Tongue (tissue), 2 donors: ENCODE data around the gene CHCHD3. TPM values are rescaled to one million over a fixed set of nuclear protein-coding genes. Genes with fewer than 3 reads are reported as not detected.

ENCODE experiments used
- DNase-seq: peaks from one replicate; pipeline ENCODE4 v3.0.0-alpha.2; 2015
- total RNA-seq: library from RNA; depleted of rRNA; stranded (reverse); fragments of >200 nt; gene quantifications from one replicate; pipeline ENCODE4 v1.2.3, GENCODE V29; 2014

Gene CHCHD3
- total RNA-seq, 1 donor from 2014 or later: 123 TPM

- no peak for DNase-seq
Measured at GRCh38 chr7:132769280-132769679, 312.6 kb downstream of the CHCHD3 start.

DNA sequence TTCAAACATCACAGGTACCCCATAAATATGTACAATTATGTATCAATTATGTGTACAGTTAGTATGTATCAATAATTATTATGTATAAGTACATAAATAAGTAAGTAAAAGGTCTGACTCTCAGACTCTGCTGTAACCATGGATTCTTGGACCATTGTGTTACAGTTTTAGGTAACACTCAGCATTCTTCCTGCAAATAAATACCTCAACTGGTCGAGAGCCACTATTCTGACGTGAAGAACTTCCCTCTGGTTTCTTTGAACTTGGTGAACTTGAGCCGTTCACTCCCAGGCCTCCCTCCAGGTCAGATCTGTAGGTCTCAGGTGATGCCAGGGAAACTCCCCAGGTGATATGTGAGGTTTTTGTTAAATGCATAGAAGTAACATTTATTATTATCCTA is 313.8 kb downstream of the CHCHD3 start:
- DNase-seq: no peak

DNA sequence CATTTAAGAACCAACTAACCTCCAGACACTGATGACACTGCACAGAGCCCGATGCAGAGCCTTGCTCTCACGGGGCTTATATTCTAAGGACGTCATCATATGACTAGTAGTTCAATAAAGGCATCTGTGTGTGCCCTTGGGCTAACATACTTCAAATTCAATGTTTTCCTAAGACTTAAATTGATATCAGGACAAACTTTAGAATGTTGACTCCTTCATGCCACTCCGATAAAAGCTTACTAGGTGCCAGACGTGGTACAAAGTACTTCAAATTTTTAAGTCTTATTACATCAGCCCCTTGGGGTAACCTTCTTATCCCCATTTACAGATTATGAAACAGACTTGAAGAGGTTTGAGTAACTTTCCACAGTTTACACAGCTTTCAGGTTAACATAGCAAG is 314.5 kb downstream of the CHCHD3 start:
- no peak for DNase-seq

DNA sequence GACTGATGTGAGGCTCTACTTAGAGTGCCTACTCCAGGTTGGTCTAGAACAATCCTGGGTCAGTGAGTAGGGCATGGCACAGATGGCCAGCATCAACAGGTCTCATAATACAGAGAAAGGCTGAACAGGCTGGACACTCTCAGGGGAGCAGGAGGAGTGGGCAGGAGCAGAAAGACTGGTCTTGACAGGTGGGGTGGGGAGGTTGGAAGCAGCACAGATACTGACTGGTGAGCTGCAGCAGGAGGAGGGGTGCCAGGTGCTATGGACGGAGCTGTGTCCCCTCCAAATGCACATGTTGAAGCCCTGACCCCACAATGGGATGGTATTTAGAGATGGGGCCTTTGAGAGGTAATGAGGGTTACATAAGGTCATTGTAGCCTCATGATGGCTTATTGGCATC is 315.2 kb downstream of the CHCHD3 start:
- no peak for DNase-seq

GRCh38 chr7:132765861-132766260 is 316.0 kb downstream of the CHCHD3 start:
- no peak for DNase-seq

- DNase-seq: no peak
Measured at GRCh38 chr7:132764762-132765161, 317.1 kb downstream of the CHCHD3 start.

DNA sequence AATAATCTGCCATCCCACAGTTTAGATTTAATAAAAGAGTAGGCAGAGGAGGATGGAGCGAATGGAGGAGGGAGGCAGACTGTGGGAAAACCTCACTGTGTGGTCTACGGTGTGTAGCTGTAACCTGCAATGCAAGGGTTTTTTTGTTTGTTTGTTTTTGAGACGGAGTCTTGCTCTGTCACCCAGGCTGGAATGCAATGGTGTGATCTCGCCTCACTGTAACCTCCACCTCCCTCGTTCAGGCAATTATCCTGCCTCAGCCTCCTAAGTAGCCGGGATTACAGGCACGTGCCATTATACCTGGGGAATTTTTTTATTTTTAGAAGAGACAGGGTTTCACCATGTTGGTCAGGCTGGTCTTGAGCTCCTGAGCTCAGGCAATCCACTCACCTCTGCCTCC is 321.0 kb downstream of the CHCHD3 start:
- DNase-seq: no peak

DNA sequence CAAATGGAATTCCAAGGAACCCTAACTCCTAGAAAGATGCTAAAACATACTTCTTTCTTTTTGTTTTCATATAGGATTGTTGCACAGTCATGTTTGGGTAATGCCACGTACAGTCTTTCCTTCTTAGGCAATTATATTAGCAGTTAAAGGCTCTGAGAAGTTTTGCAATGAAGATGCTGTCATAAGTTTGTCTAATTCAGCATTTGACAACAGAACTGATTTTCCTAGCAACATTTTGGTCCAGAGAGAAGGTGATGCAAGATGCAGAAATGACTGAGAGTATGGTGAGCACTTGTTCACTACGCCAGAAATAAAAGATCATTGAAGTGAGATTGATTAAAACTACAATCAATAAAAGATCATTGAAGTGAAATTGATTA is 321.7 kb downstream of the CHCHD3 start:
- no peak for DNase-seq

GRCh38 chr7:132759482-132760243 is 322.2 kb downstream of the CHCHD3 start:
- no peak for DNase-seq

GRCh38 chr7:132758986-132759385 is 322.9 kb downstream of the CHCHD3 start:
- DNase-seq: no peak

- no peak for DNase-seq
Measured at GRCh38 chr7:132757783-132758182, 324.1 kb downstream of the CHCHD3 start.

GRCh38 chr7:132756484-132756990 is 325.4 kb downstream of the CHCHD3 start:
- DNase-seq: peak; percentile 14

GRCh38 chr7:132755538-132756483 is 326.1 kb downstream of the CHCHD3 start:
- peak; percentile 78 for DNase-seq

DNA sequence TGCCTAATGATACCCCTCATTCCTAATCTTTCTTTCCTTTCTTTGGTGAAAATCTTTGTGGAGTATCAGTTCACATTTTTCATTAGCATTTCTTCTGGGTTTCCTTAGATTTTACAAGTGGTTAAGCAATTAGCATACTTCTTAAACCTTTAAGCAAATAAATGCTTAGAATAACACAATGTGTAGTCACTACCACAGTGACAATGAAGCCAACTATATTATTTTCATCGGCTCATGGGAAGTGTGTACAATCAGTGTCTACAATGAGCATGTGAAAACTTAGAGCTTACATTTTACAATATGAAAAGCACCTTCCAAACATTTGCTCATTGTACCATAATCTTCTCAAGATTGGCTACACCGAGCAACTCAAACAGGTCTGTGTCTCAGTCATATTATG is 329.5 kb downstream of the CHCHD3 start:
- no peak for DNase-seq

DNA sequence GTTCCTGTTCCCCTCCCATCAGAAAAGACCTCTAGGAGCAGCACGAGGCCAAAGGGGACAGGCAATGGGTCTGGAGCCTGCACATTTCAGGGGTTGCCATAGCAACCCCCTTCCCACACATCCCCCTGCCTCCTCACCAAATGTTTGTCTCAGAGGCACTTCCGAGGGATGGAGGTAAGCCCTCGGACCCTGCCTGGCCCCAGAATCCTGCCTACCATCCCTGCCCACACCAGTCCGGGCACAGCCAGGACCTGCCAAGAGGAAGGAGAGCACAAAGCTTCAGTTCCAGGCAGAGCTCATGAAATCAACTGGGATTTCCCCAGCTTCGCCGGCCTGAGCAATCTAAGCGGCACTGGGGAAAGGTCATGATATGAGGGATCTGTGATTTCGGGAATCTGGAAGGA is 330.6 kb downstream of the CHCHD3 start:
- no peak for DNase-seq

- peak; percentile 16 for DNase-seq
Measured at GRCh38 chr7:132750530-132751217, 331.2 kb downstream of the CHCHD3 start.

- DNase-seq: peak; percentile 16
Measured at GRCh38 chr7:132750096-132750495, 331.8 kb downstream of the CHCHD3 start.

- no peak for DNase-seq
Measured at GRCh38 chr7:132745510-132745909, 336.4 kb downstream of the CHCHD3 start.

DNA sequence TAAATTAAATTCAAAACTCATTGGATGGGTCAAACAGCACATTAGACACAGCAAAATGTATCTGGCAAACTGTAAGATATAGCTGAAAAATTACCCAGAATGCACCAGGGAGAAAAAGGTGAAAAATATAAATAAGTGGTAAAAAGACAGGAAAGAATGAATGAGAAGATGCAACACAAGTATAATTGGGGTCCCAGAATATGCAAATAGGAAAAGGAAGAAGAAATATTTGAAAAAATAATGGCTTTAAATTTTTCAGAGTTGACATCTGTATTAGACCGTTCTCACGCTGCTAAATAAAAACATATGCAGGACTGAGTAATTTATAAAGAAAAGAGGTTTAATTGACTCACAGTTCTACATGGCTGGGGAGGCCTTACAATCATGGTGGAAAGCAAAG is 337.9 kb downstream of the CHCHD3 start:
- DNase-seq: no peak

DNA sequence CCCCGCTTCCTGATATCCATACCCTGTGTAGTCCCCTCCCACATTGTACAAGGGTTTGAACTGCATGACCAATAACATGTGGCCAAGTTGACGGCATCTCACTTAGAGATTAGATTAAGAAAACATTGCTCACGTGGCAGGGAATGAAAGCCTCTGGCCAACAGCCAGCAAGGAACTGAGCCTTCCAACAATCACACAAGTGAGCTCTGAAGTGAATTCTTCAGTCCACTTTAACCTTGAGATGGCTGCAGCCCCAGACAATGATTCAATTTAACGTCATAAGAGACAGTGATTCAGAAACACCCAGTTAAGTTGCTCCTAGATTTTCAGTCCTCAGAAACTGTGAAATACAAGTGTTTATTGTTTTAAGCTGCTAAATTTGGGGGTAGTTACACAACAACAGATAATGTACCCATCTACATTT is 339.7 kb downstream of the CHCHD3 start:
- peak; percentile 43 for DNase-seq

- no peak for DNase-seq
Measured at GRCh38 chr7:132740176-132740575, 341.7 kb downstream of the CHCHD3 start.

GRCh38 chr7:132739271-132739955 is 342.5 kb downstream of the CHCHD3 start:
- peak; percentile 49 for DNase-seq
